NAMALWA (cell line): ENCODE measurements around the gene CWF19L1.

Source experiments
- DNase-seq: peaks from one replicate; pipeline ENCODE4 v3.0.0-alpha.2; 2015; ENCODE audit warnings: low spot score

CWF19L1 gene

DNA sequence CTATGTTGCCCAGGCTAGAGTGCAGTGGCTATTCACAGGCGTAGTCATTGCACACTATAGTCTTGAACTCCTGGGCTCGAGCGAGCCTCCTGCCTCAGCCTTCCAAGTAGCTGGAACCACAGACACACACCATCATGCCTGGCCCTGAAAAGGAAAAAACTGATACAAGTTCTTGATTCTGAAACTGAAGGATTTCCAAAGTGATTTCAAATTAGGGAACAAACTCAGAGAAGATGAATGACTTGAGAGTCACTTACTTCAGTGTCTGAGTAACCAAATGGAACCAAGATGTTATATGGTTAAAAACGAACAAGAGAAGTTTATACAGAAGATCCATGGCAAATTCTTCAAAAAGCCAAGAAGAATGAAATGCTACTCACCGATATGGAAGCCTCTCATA is 14.4 kb downstream of the CWF19L1 start:
- no peak for DNase-seq

DNA sequence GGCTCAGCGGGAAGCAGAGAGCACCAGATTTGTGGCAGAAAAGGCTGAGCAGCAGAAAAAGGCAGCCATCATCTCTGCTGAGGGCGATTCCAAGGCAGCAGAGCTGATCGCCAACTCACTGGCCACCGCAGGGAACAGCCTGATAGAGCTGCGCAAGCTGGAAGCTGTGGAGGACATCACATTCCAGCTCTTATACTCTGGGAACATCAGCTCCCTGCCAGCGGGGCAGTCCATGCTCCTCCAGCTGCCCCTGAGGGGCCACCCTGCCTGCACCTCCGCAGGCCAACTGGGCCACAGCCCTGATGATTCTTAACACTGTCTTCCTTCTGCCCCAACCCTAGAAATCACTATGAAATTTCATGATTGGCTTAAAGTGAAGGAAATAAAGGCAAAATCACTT is 18.6 kb downstream of the CWF19L1 start:
- no peak for DNase-seq

DNA sequence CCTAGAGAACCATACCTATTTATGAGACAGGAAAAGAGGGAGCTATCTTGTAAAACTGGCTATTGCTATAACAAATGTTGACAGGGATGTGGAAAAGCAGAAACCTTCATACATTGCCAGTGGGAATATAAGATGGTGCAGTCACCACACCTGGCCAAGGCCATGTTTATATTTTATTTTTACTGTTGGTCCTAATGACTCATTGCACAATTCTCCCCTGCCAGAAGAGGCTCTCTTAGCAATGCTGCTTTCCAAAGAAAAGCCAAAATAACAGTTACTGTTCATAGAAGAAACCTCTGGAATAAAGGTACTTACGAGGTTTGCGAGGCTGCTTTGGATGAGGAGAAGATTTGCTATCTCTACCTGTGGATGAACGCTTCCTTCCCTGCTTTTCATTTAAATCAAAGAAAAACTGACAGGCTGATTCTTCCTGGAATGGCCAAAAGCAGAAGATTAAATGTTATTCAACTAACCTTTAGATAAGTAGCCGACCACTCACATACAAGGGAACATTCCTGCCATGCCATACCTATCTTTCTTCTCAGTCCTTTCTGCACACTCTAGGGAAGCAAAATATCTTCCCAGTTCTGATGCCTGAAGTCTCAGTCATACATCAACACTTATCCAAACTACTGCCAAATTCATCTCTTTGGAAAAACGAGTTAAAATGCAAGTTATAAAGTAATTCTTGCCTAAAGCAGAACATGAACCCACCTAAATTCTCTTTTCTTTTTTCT is 21.8 kb downstream of the CWF19L1 start:
- DNase-seq = no peak

DNA sequence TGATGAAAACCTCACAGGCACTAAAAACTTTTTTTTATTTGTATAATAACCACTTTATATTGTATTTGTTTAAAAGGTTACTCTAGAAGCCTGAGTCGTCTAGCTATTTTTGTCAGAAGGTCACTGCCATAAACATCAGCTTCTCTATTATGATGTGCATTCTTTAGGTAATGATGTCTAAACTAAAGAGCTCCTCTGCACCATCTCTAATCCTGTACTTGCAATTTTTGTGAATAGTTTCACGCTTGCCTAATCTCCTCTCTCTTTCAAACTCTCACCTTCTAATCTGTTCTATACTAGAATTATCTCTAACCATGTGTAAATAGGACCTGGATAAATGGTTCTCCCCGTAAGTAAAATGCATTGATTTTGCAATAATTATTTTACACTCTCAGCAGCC is 27.6 kb downstream of the CWF19L1 start:
- no peak for DNase-seq

DNA sequence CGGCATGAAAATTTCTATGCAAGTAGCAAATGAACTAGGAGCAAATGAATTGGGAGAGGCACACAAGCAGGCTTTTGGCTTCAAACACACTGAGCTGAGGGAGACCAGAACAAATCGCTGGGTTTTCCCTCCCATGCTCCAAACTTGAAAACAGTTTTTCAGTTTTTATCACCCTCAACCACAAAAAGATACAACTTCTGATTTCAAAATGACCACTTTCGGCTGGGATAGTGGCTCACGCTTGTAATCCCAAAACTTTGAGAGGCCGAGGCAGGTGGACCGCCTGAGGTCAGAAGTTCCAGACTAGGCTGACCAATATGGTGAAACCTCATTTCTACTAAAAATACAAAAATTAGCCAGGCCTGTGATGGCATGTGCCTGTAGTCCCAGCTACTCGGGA is 29.0 kb downstream of the CWF19L1 start:
- DNase-seq = no peak

DNA sequence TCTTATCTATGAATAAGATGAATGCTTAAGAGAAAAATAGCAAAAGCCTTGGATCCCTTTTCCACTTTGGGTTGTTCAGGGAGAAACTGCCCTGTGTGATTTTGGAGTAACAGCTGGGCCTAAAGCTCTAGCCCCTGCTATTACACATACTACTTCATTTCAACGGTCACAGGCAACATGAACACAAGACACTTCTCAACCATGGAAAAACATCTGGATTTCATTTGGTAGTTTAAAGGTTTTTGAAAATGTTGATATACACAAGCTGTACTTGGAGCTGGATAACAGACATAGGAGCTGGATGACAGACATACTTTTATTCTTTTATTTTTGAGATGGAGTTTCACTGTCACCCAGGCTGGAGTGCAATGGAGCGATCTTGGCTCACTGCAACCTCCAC is 35.3 kb downstream of the CWF19L1 start:
- DNase-seq = no peak

DNA sequence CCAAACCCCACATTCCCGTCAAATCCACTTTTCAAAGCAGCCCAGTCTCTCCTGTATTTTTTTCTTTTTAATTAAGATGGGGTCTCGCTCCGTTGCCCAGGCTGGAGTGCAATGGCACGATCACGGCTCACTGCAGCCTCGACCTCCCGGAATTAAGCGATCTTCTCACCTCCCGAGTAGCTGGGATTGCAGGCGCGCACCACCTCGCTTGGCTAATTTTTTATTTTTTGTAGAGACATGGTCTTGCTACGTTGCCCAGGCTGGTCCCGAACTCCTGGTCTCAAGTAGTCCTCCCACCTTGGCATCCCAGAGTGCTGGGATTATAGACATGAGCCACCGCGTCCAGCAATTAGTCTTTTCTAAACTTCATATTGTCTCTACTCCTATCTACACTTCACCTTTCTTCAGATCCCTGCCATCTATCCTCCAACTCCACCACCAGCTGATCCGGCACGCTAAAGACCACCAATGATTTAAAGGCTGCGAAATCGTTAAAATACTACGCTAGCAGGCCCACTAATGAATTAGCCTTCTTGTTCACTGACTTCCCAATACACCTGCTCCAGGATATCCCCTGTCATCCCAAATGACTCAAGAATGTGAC is 37.5 kb downstream of the CWF19L1 start:
- DNase-seq = no peak

DNA sequence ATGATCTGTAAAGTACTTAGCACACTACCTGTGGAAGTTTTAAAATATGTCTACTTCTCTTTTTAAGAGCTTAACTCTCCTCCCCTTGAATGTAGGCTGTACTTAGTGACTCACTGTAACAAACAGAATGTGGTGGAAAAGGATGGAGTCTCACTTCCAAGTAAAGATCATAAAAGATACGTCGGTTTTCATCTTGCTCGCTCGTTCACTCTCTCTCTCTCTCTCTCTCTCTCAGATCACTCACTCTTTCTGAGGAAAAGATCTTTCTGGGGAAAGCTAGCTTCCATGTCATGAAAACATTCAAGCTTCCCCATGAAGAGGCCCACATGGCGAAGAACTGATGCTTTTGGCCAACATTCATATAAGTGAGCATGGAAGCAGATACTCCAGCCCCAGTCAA is 43.6 kb downstream of the CWF19L1 start:
- DNase-seq = no peak

DNA sequence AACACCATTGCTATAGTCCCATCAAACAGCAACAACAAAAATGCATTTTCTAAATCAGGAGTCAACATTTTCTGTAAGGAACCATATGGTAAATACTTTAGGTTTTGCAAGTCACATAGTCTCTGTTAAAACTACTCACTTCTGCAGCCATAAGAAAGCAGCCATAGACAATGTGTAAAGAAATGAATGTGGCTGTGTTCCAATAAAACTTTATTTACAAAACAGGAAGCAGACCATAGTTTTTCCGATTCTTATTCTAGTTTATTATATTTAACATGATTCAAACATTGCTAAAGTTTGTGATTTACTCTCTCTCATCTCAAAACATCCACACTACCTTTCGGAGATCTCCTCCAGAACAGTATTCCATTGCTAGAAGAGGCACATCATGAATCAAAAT is 44.9 kb downstream of the CWF19L1 start:
- DNase-seq = no peak

DNA sequence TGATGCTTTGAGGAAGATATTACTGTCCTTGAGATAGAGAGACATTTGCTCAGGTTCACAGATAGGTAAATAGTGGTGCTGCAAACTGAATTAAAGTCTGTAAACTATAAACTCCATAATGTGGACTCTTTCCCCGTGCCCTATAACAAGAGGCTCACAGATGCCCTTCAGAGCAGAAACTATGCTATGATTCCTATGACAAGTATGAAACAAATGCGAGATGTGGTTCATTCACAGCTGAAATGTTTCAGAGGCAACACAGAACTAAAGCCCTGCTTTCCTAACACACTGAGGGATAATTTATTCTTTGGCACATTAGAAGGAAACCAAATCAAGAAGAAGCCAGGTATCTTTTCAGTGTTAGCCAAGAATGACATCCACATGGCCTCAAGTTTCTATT is 51.4 kb downstream of the CWF19L1 start:
- DNase-seq = no peak

DNA sequence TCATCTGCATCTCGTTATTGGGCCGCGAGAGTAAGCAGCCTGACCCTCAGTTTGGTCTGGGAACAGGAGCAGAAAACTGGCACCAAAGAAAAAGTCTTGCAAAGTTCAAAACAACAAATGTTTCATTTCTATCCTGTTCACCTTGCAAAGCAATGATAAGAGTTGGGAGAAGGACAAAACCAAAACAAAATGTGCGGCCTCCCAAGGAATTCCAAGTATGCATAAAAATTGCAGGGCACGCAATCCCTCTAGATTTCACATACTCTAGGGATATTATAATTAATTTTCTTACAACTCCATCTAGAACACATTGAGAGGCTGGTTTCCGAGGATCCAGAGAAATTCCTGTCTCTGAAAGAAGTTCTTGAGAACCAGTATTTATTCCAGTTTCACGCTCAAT is 58.1 kb downstream of the CWF19L1 start:
- DNase-seq = no peak

DNA sequence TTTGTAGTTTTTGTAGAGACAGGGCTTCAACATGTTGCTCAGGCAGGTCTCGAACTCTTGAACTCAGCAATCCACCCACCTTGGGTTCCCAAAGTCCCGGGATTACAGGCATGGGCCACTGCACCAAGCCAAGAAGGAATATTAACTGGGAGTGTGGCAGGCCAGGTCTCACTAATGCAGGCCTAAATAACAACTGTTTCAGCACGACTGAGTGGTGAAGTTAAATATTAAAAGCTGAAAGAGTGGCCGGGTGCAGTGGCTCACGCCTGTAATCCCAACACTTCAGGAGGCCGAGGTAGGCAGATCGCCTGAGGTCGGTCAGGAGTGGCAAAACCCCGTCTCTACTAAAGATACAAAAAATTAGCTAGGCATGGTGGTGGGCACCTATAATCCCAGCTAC is 59.2 kb downstream of the CWF19L1 start:
- DNase-seq = no peak

DNA sequence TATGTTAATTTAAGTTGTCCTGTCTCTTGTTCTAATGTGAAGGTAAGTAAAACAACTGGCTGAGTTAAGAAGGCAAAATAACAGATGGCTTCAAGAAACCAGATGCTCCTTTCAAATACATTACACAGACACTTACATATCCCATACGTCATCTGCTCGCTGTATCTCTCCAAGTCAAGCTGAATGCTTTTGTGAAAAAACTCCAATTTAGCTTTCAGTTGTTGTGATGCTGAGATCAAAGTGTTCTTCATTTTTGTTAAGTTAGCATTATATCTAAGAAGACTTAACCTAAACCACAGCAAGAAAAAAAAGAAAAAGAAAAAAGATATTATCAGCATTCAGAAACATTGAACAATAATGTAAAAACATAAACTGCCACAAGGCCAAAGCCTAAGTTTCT is 63.1 kb downstream of the CWF19L1 start:
- no peak for DNase-seq

DNA sequence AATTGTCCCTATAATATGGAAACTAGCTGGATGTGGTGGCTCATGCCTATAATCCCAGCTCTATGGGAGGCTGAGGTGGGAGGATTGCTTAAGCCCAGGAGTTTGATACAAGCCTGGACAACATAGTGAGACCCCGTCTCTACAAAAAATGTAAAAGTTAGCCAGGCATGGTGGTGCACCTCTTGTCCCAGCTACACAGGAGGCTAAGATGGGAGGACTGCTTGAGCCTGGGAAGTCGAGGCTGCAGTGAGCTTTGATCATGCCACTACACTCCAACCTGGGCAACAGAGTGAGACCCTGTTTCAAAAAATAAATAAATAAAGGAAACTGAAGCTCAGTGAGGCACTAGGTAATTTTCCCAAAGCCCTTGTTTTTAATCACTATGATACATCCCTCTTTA is 65.9 kb downstream of the CWF19L1 start:
- no peak for DNase-seq

DNA sequence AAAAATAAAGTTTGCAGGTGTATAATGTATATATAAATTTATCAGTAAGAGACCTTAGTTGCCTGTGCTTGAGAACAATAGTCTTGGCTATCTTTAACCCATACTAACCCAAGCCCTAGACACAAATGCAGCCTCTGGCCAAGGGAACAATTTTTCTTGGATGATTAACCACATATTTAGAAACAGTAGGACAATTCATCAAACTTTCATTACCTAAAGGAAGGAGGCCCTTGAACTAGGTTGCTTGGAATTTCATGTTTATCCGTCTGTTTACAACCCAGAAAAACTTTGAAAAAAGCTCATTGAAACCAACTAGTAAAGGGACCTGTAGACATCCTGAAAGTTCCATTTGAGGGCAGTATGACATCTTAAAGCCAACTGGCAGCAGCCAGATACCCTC is 72.7 kb downstream of the CWF19L1 start:
- no peak for DNase-seq

DNA sequence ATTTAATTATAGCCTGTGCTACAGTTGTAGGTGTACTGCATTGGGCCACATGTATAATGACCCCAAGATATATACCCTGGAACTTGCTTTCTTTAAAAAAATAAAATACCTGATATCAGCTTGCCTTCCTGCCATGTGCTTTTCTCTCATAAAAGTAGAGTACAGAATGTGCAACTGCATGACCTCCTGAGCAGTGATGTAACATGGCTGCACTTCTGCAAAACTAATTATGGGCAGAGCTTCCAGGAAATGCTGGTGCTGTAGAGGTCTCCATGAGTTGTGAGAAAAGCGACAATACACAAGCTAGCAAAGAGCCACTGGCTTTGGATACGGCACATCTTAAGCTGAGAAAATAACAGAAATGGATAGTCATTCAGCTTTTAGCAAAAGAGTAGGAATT is 75.1 kb downstream of the CWF19L1 start:
- DNase-seq = no peak

DNA sequence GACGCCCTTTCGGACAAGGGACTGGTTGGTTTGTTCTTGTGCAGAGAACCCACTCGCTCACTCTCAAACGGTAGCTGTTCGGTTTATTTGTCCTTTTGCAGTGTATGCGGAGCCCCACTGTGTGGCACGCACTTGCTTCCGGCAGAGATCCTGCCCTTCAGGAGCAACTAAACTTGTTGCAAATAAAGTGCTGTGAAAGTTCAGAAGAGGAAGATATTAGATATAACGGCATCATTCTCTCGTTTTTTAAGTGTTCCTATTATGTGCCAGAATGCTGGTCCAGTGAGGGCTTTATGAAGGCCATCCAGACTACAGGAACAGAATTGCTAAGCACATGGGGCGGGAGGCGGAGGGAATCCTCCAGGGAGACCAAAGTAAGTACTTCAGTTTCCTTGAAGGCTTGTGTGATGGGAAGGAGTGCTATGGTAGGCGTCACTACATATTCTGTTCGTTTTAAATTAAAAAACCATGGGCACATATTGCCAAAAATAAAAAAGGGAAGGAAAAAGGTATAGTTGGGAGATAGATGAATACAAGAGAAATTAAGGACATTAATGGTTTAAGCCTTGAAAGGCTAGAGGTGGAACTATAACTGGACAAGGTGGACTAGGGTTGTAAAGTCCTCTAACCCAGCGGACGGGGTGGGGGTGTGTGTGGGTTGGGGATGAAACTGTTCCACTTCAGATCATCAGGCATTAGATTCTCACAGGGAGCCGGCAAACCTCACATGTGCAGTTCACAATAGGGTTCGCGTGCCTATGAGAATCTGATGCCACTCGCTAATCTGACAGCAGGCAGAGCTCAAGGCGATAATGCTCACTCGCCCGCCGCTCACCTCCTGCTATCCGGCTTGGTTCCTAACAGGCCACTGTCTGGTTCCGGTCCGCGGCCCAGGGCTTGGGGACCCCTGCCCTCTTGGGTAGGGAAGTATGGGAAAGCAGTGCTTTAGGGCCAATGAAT is 80.9 kb downstream of the CWF19L1 start:
- peak; percentile 45 for DNase-seq

DNA sequence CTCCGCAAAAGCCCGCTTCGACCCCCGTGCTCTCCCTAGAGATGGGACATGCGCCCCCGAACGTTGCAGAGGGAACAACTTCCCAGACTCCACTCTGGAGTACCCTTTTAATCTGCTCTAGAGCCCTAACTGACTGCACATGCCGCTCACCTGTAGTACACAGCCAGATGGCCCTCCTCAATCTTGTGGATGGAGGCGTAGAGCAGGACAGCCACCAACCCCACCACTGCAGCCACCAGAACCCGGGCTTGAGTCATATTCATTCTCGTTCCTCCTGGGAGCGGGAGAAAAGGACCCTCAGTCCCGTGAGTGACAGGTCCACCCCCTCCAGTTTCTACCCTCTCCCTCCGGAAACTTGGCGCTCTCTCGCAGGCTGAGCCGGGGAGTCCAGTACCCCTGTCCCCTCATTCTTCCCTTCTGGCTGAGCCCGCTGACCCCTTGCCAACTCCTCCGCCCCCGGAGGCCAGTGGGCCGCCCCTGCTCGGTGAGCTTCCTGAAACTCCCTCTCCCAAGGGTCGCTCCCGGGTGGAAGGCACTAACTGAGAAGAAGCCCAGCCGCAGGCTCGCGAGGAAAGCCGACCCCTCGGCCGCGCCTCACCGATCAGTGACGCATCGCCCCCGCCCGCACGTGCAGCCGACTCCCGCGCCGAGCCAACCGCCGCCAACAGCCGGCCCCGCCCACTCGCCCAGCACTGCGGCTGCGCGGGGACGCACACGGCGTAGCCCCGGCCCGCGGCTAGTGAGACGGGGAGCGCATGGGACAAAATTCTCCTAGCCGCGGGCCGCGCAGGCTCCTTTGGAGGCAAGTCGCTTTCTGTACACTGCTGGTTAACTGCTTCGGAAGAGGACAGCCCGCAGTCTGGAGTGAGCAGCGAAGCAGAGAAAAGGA is 81.8 kb downstream of the CWF19L1 start, which contains the start of gene ERLIN1:
TSS of gene ERLIN1 (minus strand) at position 666 of the 889 bp plus-strand sequence. CDS start at position 263, 403 bp downstream.
- peak; percentile 95 for DNase-seq

DNA sequence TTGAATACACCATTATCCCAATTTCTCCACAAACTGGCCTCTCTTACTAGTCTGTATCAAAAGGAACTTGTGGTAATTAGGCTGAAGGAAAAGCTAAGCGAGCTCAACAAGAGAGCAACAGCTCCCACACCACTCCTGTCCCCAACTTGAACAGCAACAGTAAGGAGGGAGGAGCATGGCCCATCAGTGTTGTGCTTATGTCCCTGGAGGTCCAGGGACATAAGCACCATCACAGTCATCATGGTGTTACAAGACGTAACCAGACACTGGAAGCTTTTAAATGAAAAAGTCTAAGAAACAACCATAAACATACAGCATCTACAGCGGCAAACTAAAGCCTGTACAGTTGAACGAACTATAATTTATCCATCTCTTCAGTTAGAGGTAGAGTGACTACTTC is 82.6 kb downstream of the CWF19L1 start:
- DNase-seq = peak; percentile 65

DNA sequence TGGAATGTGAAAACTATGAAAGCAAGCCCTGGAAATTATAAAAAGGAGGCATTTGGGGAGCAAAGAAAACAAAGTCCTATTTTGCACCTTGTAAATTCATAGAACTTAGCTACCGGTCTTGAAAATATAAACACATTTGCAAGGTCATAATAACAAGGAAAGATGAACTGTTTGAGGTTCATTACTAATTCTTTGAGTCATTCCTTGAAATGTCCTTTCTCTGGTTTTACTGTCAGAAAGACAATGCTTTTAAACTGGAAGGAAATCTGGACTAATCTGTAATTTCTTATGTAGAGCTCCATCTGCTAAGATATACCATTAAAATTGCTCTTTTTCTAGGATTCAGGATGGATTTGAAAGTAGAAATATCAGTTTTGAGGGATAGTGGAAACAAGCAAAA is 83.0 kb downstream of the CWF19L1 start:
- DNase-seq = no peak

DNA sequence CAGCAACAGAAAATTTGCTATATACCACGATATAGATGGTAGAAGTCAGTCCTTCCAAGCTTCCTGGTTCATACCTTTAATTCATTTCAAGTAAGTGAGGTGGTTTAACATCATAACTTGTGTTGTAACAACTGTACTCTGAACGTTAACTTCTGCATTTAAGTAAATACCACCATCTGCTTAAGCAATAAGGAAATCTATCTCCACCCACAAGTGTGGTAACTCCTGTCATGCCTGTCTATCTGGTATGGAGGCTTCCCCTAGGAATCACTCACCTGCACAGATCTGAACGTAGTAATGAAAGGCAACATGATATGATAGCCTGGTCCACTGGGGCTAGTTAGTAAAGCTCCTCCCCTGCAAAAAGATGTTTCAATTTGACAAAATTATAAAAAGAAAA is 84.0 kb downstream of the CWF19L1 start:
- DNase-seq = peak; percentile 11

DNA sequence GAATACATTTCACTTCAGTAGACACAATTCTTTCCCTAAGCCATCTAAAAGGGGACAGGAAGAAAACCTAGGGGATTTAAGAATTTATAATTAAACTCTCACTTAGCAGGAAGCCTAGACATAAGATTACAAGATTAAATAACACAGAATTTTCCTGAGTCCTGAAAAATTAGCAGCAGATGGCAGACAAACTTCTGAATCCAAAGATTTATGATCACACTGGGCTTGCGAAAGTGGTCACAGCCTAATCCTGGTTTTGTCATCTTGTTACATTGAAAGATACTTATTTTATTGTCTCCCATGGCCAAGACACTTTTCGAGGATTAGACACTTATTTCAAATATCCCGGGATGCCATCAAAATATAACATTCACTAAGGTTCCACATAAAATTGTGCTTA is 84.5 kb downstream of the CWF19L1 start:
- no peak for DNase-seq
